OCI-M2 (cell line): ENCODE results near the gene GSE1.

ENCODE experiments used
- DNase-seq: peaks from one replicate; lab custom pipeline; 2025; ENCODE audit not compliant: unreplicated experiment; lab: John Stamatoyannopoulos, UW

The GSE1 gene

GRCh38 chr16:85645021-85645589 lies 32.0 kb downstream of the GSE1 start:
- no peak for DNase-seq

- DNase-seq = no peak
Measured at GRCh38 chr16:85646358-85646907, 33.3 kb downstream of the GSE1 start.

- DNase-seq = no peak
Measured at GRCh38 chr16:85646976-85647375, 33.9 kb downstream of the GSE1 start.

GRCh38 chr16:85648070-85648714 lies 35.1 kb downstream of the GSE1 start:
- DNase-seq = no peak

GRCh38 chr16:85648805-85649204 lies 35.7 kb downstream of the GSE1 start:
- no peak for DNase-seq

- DNase-seq = no peak
Measured at GRCh38 chr16:85649411-85650134, 36.5 kb downstream of the GSE1 start.

GRCh38 chr16:85650135-85650843 lies 37.2 kb downstream of the GSE1 start:
- no peak for DNase-seq

- DNase-seq = no peak
Measured at GRCh38 chr16:85650844-85651628, 37.9 kb downstream of the GSE1 start.

GRCh38 chr16:85651629-85652430 lies 38.7 kb downstream of the GSE1 start:
- DNase-seq = no peak

GRCh38 chr16:85652431-85653221 lies 39.5 kb downstream of the GSE1 start:
- DNase-seq = no peak

- DNase-seq = no peak
Measured at GRCh38 chr16:85653290-85653891, 40.3 kb downstream of the GSE1 start.

- no peak for DNase-seq
Measured at GRCh38 chr16:85654251-85655095, 41.4 kb downstream of the GSE1 start.

GRCh38 chr16:85655216-85656129 lies 42.4 kb downstream of the GSE1 start:
- no peak for DNase-seq

- DNase-seq = no peak
Measured at GRCh38 chr16:85656351-85657266, 43.5 kb downstream of the GSE1 start.

GRCh38 chr16:85657267-85657650 lies 44.1 kb downstream of the GSE1 start:
- DNase-seq = no peak

- DNase-seq = no peak
Measured at GRCh38 chr16:85657996-85658395, 44.9 kb downstream of the GSE1 start.
